CD14-positive monocyte (primary cell): Measurements from ENCODE around the gene BRD9. TPM values are rescaled to one million over a fixed set of nuclear protein-coding genes. Genes with fewer than 3 reads are reported as not detected.

Experiments used
- DNase-seq, 3 donors: peaks; one replicate each; pipeline ENCODE4 v3.0.0-alpha.2; 2011 to 2022
- H2AFZ ChIP-seq: 2 replicates; pipeline ENCODE4 v1.6.0; 2012; ENCODE audit warnings: mild to moderate bottlenecking, low read depth, low read length, inconsistent platforms; ENCODE audit not compliant: insufficient read depth, poor library complexity, severe bottlenecking
- H3K27ac ChIP-seq, 2 donors: 1 replicate in 1 of 2; 2 replicates in 1 of 2; pipeline ENCODE4 v1.5.1; 2012 to 2013; ENCODE audit warnings: low read length in 2 of 2, control low read depth in 1 of 2, inconsistent platforms in 1 of 2, low read depth in 1 of 2, mild to moderate bottlenecking in 1 of 2
- H3K27me3 ChIP-seq, 2 donors: one replicate each; pipeline versions ENCODE4 v1.6.0 to v1.6.1; 2011 to 2013; ENCODE audit warnings: low read length in 2 of 2; ENCODE audit not compliant: control insufficient read depth in 2 of 2, insufficient read depth in 2 of 2
- H3K36me3 ChIP-seq, 2 donors: replicated peaks in 1 of 2; 1 replicate in 1 of 2; 2 replicates in 1 of 2; pipeline versions ENCODE4 v1.5.1 to v1.6.1; 2012 to 2013; ENCODE audit warnings: low read length in 2 of 2, control low read depth in 1 of 2, inconsistent platforms in 1 of 2, mild to moderate bottlenecking in 1 of 2; ENCODE audit not compliant: insufficient read depth in 2 of 2, control insufficient read depth in 1 of 2
- H3K4me1 ChIP-seq, 2 donors: 1 replicate in 1 of 2; 2 replicates in 1 of 2; pipeline versions ENCODE4 v1.5.1 to v1.6.1; 2012 to 2013; ENCODE audit warnings: low read length in 2 of 2, control low read depth in 1 of 2, inconsistent platforms in 1 of 2, mild to moderate bottlenecking in 1 of 2, moderate library complexity in 1 of 2; ENCODE audit not compliant: insufficient read depth in 2 of 2, control insufficient read depth in 1 of 2
- H3K4me2 ChIP-seq: replicated peaks from 2 replicates; pipeline ENCODE3; 2012; ENCODE audit warnings: low read length, moderate library complexity, mild to moderate bottlenecking; ENCODE audit not compliant: poor library complexity, severe bottlenecking; ENCODE audit errors: extremely low read depth
- H3K4me3 ChIP-seq, 3 experiments: fragments of 200-600 bp in 1 of 3; sonication (generic) in 1 of 3; replicated peaks in 1 of 3; 1 replicate in 2 of 3; 2 replicates in 1 of 3; pipeline ENCODE4 v1.5.1; 2011 to 2013; ENCODE audit warnings: low read length in 3 of 3, mild to moderate bottlenecking in 3 of 3, control low read depth in 2 of 3, low read depth in 2 of 3, inconsistent platforms in 1 of 3, moderate library complexity in 1 of 3
- H3K79me2 ChIP-seq: 2 replicates; pipeline ENCODE4 v1.6.0; 2012; ENCODE audit warnings: mild to moderate bottlenecking, control low read depth, inconsistent platforms, low read length, moderate library complexity; ENCODE audit not compliant: insufficient read depth
- H3K9ac ChIP-seq: 2 replicates; pipeline ENCODE4 v1.6.0; 2017; ENCODE audit warnings: low read length, mild to moderate bottlenecking; ENCODE audit not compliant: insufficient read depth, poor library complexity, severe bottlenecking
- H3K9me3 ChIP-seq, 2 donors: replicated peaks in 1 of 2; 1 replicate in 1 of 2; 2 replicates in 1 of 2; pipeline versions ENCODE4 v1.5.1 to v1.6.1; 2012 to 2013; ENCODE audit warnings: low read length in 2 of 2, control low read depth in 1 of 2; ENCODE audit not compliant: control insufficient read depth in 1 of 2, insufficient read depth in 1 of 2
- H4K20me1 ChIP-seq: 2 replicates; pipeline ENCODE4 v1.6.0; 2012; ENCODE audit warnings: mild to moderate bottlenecking, low read length, control low read depth, moderate library complexity; ENCODE audit not compliant: insufficient read depth
- H3K27ac Mint-ChIP-seq, 7 donors: one replicate each; pipeline ENCODE4 v1.8.0; 2020; ENCODE audit warnings: mild to moderate bottlenecking in 7 of 7, mixed read lengths in 7 of 7, moderate library complexity in 6 of 7, inconsistent platforms in 2 of 7
- H3K27me3 Mint-ChIP-seq, 3 donors: one replicate each; pipeline ENCODE4 v1.8.0; 2021 to 2022; ENCODE audit warnings: low read depth in 3 of 3, mild to moderate bottlenecking in 3 of 3, mixed read lengths in 3 of 3, moderate library complexity in 3 of 3, inconsistent platforms in 1 of 3
- H3K36me3 Mint-ChIP-seq, 2 donors: one replicate each; pipeline ENCODE4 v1.8.0; 2020; ENCODE audit warnings: mixed read lengths in 2 of 2, inconsistent platforms in 1 of 2, mild to moderate bottlenecking in 1 of 2
- H3K4me1 Mint-ChIP-seq: one replicate; pipeline ENCODE4 v1.8.0; 2020; ENCODE audit warnings: mild to moderate bottlenecking, mixed read lengths
- H3K4me3 Mint-ChIP-seq, 2 donors: one replicate each; pipeline ENCODE4 v1.8.0; 2020; ENCODE audit warnings: mild to moderate bottlenecking in 2 of 2, mixed read lengths in 2 of 2, moderate library complexity in 1 of 2
- H3K9me3 Mint-ChIP-seq, 7 donors: one replicate each; pipeline ENCODE4 v1.8.0; 2020 to 2022; ENCODE audit warnings: mixed read lengths in 7 of 7, mild to moderate bottlenecking in 6 of 7, moderate library complexity in 6 of 7, inconsistent platforms in 2 of 7
- CTCF ChIP-seq: fragments of 200-600 bp; IDR thresholded peaks from one replicate; pipeline ENCODE4 v1.8.0; 2022; ENCODE audit warnings: antibody characterized with exemption, mild to moderate bottlenecking
- WGBS: methylation state at CpG from one replicate; pipeline ENCODE4 v1.1.5; 2013; ENCODE audit warnings: missing lambda C conversion rate; ENCODE audit not compliant: insufficient coverage; 5-methylcytosine and 5-hydroxymethylcytosine counted together
- intact Hi-C, 2 donors: fragments of 100-400 bp; cut with micrococcal nuclease; formaldehyde crosslinking; loops; one replicate each; pipeline versions ENCODE4 v1.15.0 to v1.15.1; 2023
- polyA plus RNA-seq, 3 donors: library from polyadenylated mRNA; depleted of rRNA in 1 of 3; unstranded in 2 of 3; stranded (reverse) in 1 of 3; fragments of 300-500 nt in 2 of 3; fragments of >200 nt in 1 of 3; fragmentation: Illumina TruSeq in 2 of 3; gene quantifications; 1 replicate in 2 of 3; 2 replicates in 1 of 3; pipeline ENCODE4 v1.2.3, GENCODE V29; 2012 to 2021

BRD9 gene
- polyA plus RNA-seq, 3 donors = 5.3 to 22.7 (median 9.3) TPM

GRCh38 chr5:867300-867870 is 25.2 kb downstream of the BRD9 start:
- no peak overlapping the region for H3K27ac ChIP-seq
- H4K20me1 ChIP-seq = peaks cover 3% of the 10 kb centered on the region
- no peak overlapping the region for H3K4me2 ChIP-seq
- H2AFZ ChIP-seq = no peak overlapping the region
- 96% methylated on average over 4 of the region's 6 CpGs for WGBS
- H3K36me3 Mint-ChIP-seq = peaks cover 93 to 98% of the 10 kb centered on the region in 2 donors
- peaks cover 95 to 100% of the 10 kb centered on the region in 2 donors for H3K36me3 ChIP-seq
- peaks cover 0 to 5% (median 0%) of the 10 kb centered on the region in 7 donors for H3K9me3 Mint-ChIP-seq
- no peak overlapping the region for H3K4me3 Mint-ChIP-seq
- no peak overlapping the region for H3K27ac Mint-ChIP-seq
- H3K4me1 ChIP-seq = no peaks in the 10 kb centered on the region
- TF ChIP-seq CTCF = no peak
- H3K4me3 ChIP-seq = no peak overlapping the region
- H3K4me1 Mint-ChIP-seq = no peaks in the 10 kb centered on the region
- DNase-seq = no peak
- no peaks in the 10 kb centered on the region for H3K27me3 ChIP-seq
- H3K27me3 Mint-ChIP-seq = no peaks in the 10 kb centered on the region
- no peaks in the 10 kb centered on the region for H3K9me3 ChIP-seq
- no peaks in the 10 kb centered on the region for H3K79me2 ChIP-seq
- intact Hi-C loops = no loop called here
- no peak overlapping the region for H3K9ac ChIP-seq

- Histone ChIP-seq H3K4me3 (no peak overlapping the region), H2AFZ (no peak overlapping the region), H3K27me3 (no peaks in the 10 kb centered on the region), H4K20me1 (no peaks in the 10 kb centered on the region), H3K9me3 (no peaks in the 10 kb centered on the region), H3K79me2 (no peaks in the 10 kb centered on the region), H3K36me3 (peaks cover 79 to 85% of the 10 kb centered on the region in 2 donors), H3K9ac (no peak overlapping the region), H3K27ac (no peak overlapping the region), H3K4me1 (no peaks in the 10 kb centered on the region), H3K4me2 (no peak overlapping the region)
- intact Hi-C loops = no loop called here
- Mint-ChIP-seq H3K4me1 (no peaks in the 10 kb centered on the region), H3K27me3 (no peaks in the 10 kb centered on the region), H3K36me3 (peaks cover 77 to 82% of the 10 kb centered on the region in 2 donors), H3K9me3 (peaks cover 0 to 5% (median 0%) of the 10 kb centered on the region in 7 donors), H3K27ac (no peak overlapping the region), H3K4me3 (no peak overlapping the region)
- no peak for DNase-seq
- WGBS = 98% methylated on average over 9 of the region's 10 CpGs
- no peak for TF ChIP-seq CTCF
These were observed 26.8 kb downstream of the BRD9 start for GRCh38 chr5:865771-866170.
